Endothelial cell of hepatic sinusoid (primary cell): Measurements from ENCODE around the gene GARNL3.

Experiments
- in situ Hi-C: cut with HindIII; loops from 2 replicates; pipeline ENCODE4 v1.10.0; 2017; ENCODE audit warnings: low sequenced_read_pairs

The GARNL3 gene

GRCh38 chr9:127267793-127268525, 3.4 kb downstream of the GARNL3 start:
- in situ Hi-C loops: no loop called here

- in situ Hi-C loops: no loop called here
Observed at GRCh38 chr9:127269449-127269848, 4.9 kb downstream of the GARNL3 start.

GRCh38 chr9:127273326-127273725, 8.8 kb downstream of the GARNL3 start:
- in situ Hi-C loops: loop anchor here (5.0 kb wide), 1 partner anchor 119 kb away; no protein-coding TSS in a partner anchor

GRCh38 chr9:127277099-127277498, 12.5 kb downstream of the GARNL3 start:
- in situ Hi-C loops: no loop called here

GRCh38 chr9:127277770-127278169, 13.2 kb downstream of the GARNL3 start:
- in situ Hi-C loops: no loop called here

- in situ Hi-C loops: no loop called here
Observed at GRCh38 chr9:127278372-127278771, 13.8 kb downstream of the GARNL3 start.

- in situ Hi-C loops: no loop called here
Observed at GRCh38 chr9:127279717-127280285, 15.2 kb downstream of the GARNL3 start.

- in situ Hi-C loops: no loop called here
Observed at GRCh38 chr9:127280880-127281660, 16.5 kb downstream of the GARNL3 start.

GRCh38 chr9:127281891-127282290, 17.3 kb downstream of the GARNL3 start:
- in situ Hi-C loops: no loop called here

GRCh38 chr9:127282611-127283010, 18.0 kb downstream of the GARNL3 start:
- in situ Hi-C loops: no loop called here

- in situ Hi-C loops: no loop called here
Observed at GRCh38 chr9:127283135-127283534, 18.6 kb downstream of the GARNL3 start.

GRCh38 chr9:127283917-127284497, 19.4 kb downstream of the GARNL3 start:
- in situ Hi-C loops: no loop called here

- in situ Hi-C loops: no loop called here
Observed at GRCh38 chr9:127285965-127286364, 21.4 kb downstream of the GARNL3 start.

GRCh38 chr9:127290561-127291065, 26.0 kb downstream of the GARNL3 start:
- in situ Hi-C loops: no loop called here

- in situ Hi-C loops: no loop called here
Observed at GRCh38 chr9:127291246-127291778, 26.7 kb downstream of the GARNL3 start.

GRCh38 chr9:127292415-127292814, 27.8 kb downstream of the GARNL3 start:
- in situ Hi-C loops: no loop called here

GRCh38 chr9:127293328-127293727, 28.8 kb downstream of the GARNL3 start:
- in situ Hi-C loops: no loop called here

GRCh38 chr9:127293767-127294166, 29.2 kb downstream of the GARNL3 start:
- in situ Hi-C loops: no loop called here

GRCh38 chr9:127295005-127295404, 30.4 kb downstream of the GARNL3 start:
- in situ Hi-C loops: no loop called here

GRCh38 chr9:127300886-127301447, 36.4 kb downstream of the GARNL3 start:
- in situ Hi-C loops: no loop called here

- in situ Hi-C loops: no loop called here
Observed at GRCh38 chr9:127303830-127304229, 39.3 kb downstream of the GARNL3 start.
